NCI-H2171 treated with DMSO at 0.1 percent for 48 hours (cell line): ENCODE data around the gene CLDN22.

Source experiments
- DNase-seq: peaks from one replicate; lab custom pipeline; 2025; lab: John Stamatoyannopoulos, UW

Gene CLDN22

DNA sequence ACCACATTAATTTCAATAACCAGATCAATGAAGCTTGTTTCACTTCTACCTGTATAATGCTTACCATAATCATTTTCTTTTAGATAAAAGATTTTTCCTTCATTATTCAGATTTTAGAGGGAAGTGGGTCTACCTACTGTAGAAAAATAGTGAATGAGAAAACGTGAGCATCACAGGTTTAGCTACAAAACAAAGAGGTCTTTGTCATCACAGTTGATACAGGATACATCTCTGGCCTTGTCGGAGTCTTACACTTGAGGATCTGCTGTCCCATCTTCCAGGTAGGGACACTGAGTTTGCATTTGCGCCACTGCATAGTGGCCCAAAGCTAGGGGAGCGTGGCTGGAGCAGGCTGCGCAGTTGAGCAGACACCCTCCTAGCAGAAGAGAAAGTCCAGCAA, 1.4 kb upstream of the CLDN22 start:
- DNase-seq: no peak

DNA sequence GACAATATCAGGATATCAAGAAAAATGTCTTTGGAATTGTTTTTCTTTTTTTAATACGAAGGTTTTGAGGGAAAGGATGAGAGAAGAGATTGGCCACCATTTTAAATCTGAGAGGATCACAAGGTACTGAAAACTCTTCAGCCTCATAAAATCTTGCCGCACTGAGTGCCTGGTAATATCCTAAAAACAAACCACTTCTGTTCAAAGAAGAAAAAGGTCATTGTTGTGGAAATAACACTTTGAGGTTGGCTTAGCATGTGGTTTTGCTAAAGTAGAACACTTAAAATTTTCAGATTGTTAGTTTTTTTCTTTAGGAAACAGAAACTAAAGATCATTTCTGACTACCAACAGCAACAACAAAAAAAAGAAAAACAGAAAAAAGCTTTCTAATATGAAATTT, 1.0 kb upstream of the CLDN22 start:
- no peak for DNase-seq

DNA sequence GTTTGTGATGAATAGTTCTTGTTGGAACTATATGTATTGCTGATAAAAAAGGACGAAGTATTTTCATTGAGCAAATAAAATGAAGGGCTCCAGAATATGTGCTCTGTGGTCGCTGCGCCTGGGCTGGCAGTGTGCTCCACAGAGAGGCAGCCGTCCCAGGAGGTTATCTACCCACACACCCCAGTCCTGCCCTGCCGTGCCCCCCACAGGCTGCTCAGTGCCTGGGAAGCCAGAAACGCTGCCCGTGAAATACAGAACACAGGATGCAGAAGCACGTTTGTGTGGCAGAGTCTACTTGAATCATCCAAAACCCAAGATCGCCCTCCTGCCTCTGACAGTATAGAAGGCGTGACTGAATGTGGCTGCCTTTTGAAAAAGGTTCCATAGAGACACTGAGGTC, 1.4 kb downstream of the CLDN22 start:
- no peak for DNase-seq

DNA sequence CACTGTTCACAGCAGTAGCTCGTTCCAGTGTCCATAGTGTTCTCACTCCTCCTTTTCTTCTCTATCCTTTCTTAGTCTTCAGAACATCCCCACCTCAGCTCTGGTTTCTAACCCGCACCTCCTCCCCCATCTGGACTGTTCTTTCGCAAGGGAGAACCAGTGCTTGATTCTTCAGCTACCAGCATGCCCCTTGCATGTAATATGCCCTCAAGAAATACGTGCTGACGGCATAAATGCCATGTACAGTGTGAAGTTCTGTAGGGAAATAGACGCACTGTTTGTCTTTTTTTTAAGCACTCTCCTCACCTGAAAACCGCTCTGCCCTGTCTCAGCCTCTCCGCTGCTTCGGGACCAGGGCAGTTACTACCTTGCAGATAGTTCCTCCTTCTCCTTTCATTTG, 5.3 kb downstream of the CLDN22 start:
- no peak for DNase-seq

DNA sequence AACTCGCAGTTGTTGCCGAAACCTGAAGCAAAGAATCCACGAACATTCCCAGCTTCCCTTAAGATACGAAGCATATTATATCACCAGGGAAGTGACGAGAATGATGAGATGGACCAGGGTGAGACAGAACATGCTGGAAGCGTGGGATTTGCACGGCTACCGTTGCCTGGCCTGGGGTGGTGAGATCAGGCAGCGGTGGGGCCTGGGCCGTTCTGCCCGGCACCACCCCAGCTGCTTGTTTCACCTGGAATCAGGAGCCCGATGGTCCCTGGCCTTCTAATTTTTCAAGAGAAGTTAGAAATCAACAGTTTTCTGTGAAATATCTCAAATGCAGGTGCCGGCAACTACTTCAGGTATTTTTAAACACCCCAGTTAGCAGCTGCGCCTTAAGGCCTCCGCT, 5.7 kb downstream of the CLDN22 start:
- no peak for DNase-seq

DNA sequence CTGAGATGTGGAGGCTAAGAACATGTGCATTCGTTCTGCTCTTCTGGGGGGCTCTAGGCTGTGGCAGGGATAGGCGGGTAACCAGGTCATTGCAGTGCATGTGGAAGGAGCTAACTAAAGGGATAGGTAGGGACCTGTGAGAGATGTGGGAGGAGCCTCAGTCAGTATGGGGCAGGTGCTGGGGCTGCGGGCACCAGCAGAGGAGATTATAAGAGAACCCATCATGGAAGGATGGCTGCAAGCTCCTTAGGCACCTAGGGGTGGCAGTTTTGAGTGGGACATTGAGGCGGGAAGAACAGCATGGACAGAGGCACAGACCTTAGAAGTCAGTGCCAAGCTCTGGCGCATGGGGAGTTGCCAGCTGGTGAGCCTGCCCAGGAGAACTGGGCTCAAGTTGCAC, 7.2 kb downstream of the CLDN22 start:
- no peak for DNase-seq

DNA sequence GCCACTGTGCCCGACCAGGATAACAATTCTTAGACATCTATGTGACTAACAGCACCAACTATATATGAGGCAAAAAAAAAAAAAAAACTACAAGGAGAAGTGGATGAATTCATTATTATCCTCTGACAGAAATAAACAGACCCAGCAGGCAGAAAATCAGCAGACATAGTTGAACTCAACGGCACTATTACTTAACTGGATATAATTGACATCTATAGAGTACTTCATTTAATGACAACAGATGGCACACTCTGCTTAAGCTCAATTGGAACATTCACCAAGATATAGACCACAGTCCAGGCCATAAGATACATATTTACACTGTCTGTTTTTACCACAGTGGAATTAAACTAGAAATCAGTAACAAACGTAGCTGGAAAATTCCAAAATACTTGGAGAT, 13.3 kb downstream of the CLDN22 start:
- DNase-seq: peak; percentile 76

DNA sequence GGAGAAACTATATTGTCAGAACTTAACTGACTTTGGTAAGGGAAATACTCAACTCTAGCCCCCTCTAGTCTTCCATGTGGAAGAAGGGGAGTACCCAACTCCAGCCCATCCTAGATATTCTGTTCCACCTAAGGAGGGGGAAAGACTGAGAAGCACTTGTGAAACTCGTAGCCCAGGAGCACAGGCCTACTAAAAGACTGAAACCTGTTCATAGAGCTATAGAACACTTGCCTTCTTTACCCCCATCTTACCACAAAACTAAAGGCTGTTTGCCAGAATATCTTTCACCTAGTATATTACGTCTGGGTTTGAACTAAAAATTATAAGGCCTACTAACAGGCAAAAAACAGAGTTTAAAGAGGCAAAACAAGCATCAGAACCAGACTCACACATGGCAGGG, 15.5 kb downstream of the CLDN22 start:
- DNase-seq: no peak

DNA sequence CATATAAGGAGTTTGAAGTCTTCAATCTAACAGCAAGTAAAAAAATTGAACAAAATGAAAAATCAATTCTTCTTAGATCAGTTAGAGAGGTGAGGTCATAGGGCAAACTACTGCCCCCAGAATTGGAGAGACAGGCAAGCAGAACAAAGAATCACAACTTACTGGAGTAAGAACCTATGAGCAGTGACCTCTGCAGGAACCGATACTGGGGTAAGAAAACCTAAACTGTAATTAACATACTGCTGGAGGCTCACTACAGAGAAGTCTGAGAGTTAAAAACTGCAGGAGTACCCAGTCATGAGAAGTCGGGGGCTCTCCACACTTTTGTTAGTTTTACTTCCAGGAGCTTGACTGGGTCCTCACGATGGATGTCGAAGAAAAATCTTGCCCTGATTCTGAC, 16.0 kb downstream of the CLDN22 start:
- no peak for DNase-seq

DNA sequence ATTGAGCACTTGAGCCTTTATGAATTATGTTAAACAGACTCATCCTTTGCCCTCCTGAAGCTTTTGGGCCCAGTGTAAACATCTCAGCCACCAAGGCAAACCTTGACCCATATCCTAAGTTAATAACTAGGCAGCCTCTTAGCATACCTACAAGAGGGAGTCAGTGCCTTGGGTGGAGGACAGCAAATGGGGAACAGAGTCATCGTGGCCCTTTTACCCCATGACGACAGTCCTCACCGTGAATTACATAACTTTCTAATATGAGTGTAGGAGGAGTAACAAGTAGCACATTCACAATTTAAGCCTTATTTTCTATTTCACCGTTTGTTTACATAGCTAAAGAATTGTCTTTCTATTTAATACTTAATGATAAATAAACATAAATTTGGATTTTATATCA, 16.8 kb downstream of the CLDN22 start:
- DNase-seq: no peak

DNA sequence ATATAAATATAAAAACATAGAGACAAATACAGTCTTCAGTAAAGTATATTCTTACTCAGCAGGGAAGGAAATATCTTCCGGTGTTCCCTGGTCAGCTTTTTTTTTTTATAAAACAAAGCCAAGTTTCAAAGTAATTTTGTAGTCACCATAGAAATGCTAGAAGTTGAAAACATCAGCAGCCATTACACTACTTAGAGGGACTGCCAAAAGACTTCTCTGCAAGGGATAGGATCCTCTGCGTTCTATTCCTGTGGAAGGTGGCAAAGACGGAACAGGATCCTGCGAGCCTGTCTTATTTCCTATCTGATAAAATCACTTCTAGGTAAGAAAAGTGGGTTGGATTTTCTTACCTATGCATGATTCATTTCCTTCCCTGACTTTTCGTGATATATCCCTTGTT, 19.4 kb downstream of the CLDN22 start:
- no peak for DNase-seq

DNA sequence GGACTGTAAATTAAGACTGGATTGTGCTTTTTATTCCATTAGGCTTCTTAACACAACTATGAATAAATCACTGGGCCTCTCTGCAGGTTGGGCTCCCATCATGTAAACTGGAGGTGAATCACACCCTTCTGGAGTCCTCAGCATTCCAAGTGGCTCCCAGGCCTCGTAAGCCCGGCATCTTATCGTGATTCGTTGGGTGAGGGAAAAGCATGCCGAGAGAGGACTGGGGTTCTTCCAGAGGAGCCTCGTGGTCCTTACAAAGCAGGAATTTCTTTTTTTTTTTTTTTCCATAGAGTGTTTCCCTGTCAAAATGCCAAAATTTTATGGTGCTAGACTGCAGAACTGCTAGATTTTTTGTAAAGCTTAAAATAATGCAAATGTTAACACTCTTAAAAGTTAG, 20.0 kb downstream of the CLDN22 start:
- no peak for DNase-seq

DNA sequence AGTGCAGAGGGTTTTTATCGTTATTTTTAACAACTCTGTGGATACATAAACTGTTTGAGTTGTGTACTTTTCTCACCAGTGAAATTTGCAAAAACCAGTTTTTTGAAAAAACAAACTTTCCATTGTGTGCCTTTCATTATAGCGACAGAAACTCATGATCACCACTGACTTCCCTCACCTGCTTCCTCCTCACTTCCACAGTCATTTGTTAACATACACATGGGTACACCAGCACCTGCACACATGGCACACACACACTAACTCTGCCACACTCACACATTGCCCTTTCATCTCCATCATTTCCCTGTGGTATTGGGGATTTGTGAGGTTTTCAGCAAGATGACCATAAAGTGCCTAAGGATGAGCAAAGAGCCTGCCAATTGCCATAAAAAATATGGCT, 20.6 kb downstream of the CLDN22 start:
- DNase-seq: no peak

DNA sequence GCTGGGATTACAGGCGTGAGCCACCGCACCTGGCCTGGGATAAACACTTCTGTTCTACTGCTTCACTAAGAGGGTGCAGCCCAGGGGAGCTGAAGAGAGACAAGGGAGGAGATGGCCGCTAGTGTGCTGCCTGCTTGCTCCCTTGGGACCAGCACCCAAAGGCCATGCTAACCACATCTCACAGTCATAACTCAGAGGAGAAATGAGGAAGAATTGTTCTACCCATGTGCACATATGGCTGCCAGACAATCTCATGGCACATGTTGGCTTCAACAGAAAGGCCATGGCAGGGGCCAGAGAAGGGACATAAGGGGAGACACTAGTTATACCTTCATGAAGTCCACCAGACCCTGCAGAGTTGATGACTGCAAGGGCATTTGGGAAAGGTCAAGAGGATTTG, 22.4 kb downstream of the CLDN22 start:
- no peak for DNase-seq

DNA sequence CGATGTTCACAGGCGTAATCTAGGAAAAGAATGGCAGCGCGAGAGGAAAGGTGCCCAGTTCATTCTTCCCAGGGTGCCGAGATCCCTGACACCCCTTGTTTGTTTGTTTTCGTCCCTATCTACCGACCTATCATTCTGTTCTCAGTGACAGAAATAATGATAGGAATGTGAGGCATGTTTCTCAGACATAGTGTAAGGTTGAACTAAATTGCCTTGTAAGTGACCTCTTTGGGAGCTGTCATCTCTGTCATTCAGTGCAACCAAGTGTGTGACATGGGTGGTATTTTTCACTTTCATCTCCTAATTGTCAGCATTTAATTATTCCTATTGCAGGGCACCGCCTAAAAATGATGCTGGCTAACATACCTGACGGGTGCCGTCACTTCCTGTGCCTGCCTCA, 24.4 kb downstream of the CLDN22 start:
- no peak for DNase-seq

DNA sequence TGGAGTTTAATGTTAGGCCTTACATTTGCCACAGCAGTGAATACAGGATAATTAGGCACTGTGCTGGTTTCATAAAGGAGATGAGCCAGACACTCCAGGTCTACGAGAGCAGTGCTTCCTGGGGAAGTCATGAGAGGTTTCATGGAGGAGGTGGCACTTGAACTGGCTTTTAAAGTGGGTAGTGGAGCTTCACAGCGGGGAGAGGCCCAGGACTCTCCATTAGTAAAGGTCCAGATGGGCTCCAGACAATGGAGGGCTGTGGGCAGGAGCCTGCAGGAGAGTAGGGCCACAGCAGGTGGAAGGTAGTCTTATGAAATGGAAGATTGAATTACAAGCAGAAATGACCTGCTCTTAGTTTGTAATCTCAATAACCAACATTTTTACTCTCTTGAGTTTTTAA, 29.0 kb downstream of the CLDN22 start:
- DNase-seq: no peak

DNA sequence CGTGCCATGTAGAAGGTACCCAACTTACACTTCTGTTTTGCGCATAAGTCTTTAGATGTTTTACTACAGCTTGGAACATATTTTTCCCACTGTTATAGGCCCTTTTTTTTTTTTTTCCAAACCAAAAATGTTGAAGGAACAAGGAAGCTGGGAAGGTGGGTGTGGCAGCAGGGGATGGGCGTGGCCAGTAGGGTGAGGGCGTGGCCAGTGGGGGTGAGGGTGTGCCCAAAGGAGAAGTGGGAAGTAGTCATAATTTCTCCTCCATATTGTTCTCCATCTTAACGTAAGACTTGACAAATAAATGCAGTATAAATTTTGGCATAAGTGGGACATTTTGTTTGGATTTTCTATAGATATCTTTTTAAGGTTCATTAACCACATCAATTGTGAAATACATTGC, 30.4 kb downstream of the CLDN22 start:
- DNase-seq: no peak

DNA sequence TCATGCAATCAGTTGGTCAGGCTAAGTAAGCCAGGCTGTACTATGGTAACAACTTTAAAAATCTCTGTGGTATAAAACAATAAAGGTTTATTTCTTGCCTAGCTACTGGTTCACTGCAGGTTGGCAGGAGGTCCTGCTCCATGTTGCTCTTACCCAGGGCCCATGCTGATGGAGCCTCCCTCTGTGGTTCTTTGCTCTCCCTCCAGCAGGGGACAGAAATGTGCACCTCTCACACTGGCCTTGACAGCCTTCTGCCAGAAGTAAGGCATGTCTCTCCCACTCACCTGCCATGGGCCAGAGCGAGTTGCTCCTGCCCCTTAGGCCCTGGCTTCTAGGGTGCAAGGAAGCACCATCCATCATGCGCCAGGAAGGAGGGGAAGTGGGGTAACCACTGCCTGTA, 31.1 kb downstream of the CLDN22 start:
- DNase-seq: no peak

DNA sequence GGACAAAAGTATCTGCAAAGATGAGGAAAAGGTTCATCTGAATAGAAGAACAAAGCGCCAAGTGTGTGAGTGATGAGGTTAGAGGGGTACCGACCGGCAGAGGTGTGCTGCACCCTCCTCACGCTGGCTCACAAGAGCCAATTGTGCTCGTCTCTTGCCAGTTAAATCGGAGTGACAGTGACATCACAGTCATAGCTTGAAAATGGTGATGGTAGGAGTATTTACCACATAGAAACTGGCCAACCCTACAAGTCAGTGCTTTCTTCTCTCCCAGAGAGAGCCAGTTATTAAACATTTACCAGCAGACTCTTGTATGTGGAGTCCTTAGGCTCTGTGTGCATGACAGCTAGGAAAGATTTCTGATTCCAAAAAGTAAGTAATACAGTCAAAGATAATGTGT, 32.4 kb downstream of the CLDN22 start:
- DNase-seq: no peak

DNA sequence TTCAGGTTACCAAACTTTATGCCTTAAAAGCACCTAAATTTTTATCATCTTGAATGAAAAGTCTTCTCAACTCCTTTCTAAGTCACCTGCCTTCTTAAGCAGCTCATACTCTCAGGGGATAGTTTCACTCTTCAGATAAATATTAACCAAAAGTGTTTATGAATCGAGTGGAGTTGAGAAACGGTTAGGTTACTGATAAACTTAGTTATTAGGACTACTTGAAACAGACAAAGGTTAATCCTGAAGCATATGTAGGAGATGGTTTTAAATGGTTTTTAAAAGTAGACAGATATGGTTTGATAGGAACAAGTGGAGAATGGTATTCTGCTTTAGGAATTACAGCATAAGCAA, 32.8 kb downstream of the CLDN22 start:
- DNase-seq: no peak

DNA sequence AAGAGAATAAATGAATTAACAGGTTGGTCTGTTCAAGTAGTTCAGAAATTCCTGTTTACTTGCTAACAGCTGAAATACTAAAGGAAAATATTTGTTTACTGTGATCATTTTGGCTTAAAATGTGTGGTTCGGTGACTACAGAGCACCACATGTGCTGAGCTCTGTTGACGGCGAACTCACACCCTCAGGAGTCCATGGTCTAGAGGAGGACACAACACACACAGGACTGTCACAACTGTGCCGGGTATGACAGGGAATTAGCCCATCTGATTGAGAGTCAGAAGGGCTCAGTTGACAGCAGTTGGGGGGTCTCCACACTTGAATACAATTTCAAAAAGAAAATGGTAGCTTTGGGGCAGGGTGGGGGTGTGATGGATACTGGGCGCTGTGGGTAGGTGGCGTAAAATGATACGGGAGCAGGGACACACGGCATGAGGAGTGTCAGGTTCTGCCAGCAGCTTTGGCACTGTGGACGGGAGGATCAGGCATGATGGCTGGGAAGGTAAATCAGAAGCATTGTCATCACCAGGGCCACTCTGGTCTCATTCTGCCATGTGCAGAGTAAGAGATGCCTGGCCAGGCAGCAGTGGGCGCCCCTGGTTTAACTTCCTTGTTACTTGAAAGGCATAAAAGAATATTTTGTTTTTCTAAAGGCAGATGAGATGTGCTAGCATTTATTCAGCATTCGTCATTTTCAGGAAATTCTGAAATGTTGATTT, 33.3 kb downstream of the CLDN22 start:
- DNase-seq: no peak

DNA sequence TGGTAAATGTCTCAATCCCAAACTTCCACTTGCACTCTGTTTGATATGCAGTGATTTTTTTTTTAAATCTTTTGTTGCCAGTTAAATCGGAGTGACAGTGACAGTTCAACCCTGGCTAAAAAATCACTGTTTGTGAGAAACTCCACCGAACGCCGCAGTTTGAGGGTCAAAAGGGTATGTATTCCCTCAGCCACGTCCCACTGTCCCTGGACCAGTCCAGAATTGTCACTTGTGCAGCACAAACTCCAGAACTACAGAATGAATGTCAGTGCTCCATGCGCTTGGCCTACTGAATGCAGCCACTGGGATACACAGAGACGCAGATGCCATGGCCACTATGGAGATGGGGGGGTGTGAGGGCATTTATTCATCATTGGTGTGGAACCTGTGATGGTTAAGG, 34.2 kb downstream of the CLDN22 start:
- DNase-seq: no peak

DNA sequence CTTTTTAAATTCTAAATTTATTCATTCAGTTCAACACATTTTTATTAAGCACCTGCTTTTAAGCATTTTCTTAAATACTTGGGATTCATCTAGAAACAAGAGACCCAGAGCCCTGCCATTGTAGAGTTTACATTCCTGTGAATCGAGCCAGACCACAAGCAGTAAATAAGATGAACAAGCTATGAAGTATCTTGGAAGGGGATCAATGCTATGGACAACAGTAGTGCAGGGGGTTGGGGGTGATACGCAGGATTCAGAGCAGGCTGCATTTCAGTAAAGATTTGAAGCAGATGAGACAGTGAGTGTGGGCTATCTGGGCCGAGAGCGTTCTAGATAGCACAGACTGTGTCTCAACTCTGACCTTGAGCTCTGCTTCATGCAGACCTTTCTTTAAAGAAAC, 35.1 kb downstream of the CLDN22 start:
- DNase-seq: no peak

DNA sequence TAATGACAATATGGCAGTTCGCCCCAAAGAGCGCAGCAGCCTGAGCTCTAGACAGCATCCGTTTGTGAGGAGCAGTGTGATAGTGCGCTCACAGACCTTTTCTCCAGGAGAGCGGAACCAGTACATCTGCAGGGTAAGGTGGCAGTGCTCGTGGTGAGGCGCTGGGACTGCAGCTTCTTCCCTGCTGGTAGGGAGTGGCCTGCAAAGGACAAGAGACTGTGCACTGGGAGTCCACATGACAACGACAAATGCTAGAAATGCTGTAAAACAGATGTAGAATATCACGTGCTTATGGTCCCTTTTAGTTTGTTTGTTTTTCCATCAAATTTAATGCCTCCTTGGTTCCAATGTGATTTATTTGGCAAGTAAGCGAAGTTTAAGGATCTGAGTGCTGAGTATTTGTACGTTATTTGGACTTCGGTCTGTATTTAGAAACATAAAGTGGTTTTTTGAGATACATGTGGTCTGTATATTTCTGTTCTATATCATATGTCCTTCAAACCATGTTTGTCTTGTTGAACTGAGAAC, 35.8 kb downstream of the CLDN22 start:
- no peak for DNase-seq

DNA sequence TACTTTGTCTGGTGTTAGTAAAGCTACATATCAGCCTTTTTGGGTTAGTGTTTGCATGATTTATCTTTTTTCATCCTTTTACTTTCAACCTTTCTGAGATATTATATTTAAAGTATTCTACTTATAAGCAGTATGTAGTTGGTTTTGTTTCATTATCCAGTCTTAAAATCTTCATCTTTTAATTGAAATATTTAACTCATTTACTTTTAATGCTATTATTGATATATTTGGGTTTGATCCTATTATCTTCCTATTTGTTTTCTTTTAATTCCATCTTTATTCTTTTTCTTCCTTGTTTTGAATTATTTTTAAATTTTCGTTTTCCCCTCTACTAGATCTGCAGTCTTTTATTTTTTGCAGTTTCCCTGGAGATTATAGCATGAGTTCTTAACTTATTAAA, 44.0 kb downstream of the CLDN22 start:
- no peak for DNase-seq
